ENCODE data around the gene RBBP8NL.

Gene RBBP8NL

GRCh38 chr20:62408055-62408454, 19.3 kb downstream of the RBBP8NL start:
- no peak for DNase-seq (ENCODE audit: low spot score)

GRCh38 chr20:62407221-62407992, 19.9 kb downstream of the RBBP8NL start, which contains the start of gene CABLES2:
Gene CABLES2, minus strand, starts transcription at chr20:62407285. Its CDS starts 9 bp downstream, at chr20:62407276.
- DNase-seq (ENCODE audit: low spot score), result peak; percentile 92

GRCh38 chr20:62406635-62407176, 20.6 kb downstream of the RBBP8NL start:
- no peak for DNase-seq (ENCODE audit: low spot score)

GRCh38 chr20:62405981-62406513, 21.3 kb downstream of the RBBP8NL start:
- DNase-seq (ENCODE audit: low spot score), result no peak

GRCh38 chr20:62405108-62405980, 22.0 kb downstream of the RBBP8NL start:
- DNase-seq (ENCODE audit: low spot score), result no peak

- no peak for DNase-seq (ENCODE audit: low spot score)
Observed at GRCh38 chr20:62404761-62405107, 22.6 kb downstream of the RBBP8NL start.

- no peak for DNase-seq (ENCODE audit: low spot score)
Observed at GRCh38 chr20:62404112-62404665, 23.1 kb downstream of the RBBP8NL start.

- no peak for DNase-seq (ENCODE audit: low spot score)
Observed at GRCh38 chr20:62403331-62403730, 24.0 kb downstream of the RBBP8NL start.

- no peak for DNase-seq (ENCODE audit: low spot score)
Observed at GRCh38 chr20:62402456-62403150, 24.7 kb downstream of the RBBP8NL start.

GRCh38 chr20:62401331-62401779, 26.0 kb downstream of the RBBP8NL start:
- no peak for DNase-seq (ENCODE audit: low spot score)

GRCh38 chr20:62400541-62400940, 26.8 kb downstream of the RBBP8NL start:
- no peak for DNase-seq (ENCODE audit: low spot score)

- DNase-seq (ENCODE audit: low spot score), result no peak
Observed at GRCh38 chr20:62400021-62400420, 27.3 kb downstream of the RBBP8NL start.

- DNase-seq (ENCODE audit: low spot score), result no peak
Observed at GRCh38 chr20:62398120-62398821, 29.1 kb downstream of the RBBP8NL start.

GRCh38 chr20:62396367-62397239, 30.7 kb downstream of the RBBP8NL start:
- DNase-seq (ENCODE audit: low spot score), result no peak

- DNase-seq (ENCODE audit: low spot score), result no peak
Observed at GRCh38 chr20:62395311-62396242, 31.8 kb downstream of the RBBP8NL start.

- no peak for DNase-seq (ENCODE audit: low spot score)
Observed at GRCh38 chr20:62394248-62395245, 32.8 kb downstream of the RBBP8NL start.

- no peak for DNase-seq (ENCODE audit: low spot score)
Observed at GRCh38 chr20:62393830-62394229, 33.5 kb downstream of the RBBP8NL start.

GRCh38 chr20:62393335-62393665, 34.0 kb downstream of the RBBP8NL start:
- no peak for DNase-seq (ENCODE audit: low spot score)

Measured in left forelimb (tissue), 1 donor.